K562 (cell line): ENCODE measurements around the gene MAP2K4. TPM values are rescaled to one million over a fixed set of nuclear protein-coding genes. Genes with fewer than 3 reads are reported as not detected.

Experiments used
- ATAC-seq: fragments of 200-7000 bp; cut with Tn5 transposase; 3 replicates; pipeline ENCODE4 v1.9.1; 2020; ENCODE audit warnings: moderate library complexity
- BruUV-seq: library from RNA; stranded (reverse); fragments of 400-500 nt; replicated peaks from 2 replicates; lab custom pipeline; 2021; lab: Mats Ljungman, UMichigan
- CTCF ChIA-PET: fragments of 300-600 bp; formaldehyde crosslinking; extraction: SDS; loops from one replicate; lab custom pipeline; 2021; ENCODE audit warnings: low intra/inter-chr PET ratio; lab: Yijun Ruan, JAX
- POLR2A ChIA-PET: fragments of 300-600, 350-650 bp; sonication (Branson Sonifier 250); formaldehyde crosslinking; extraction: SDS; loops from one replicate; lab custom pipeline; 2021; ENCODE audit warnings: antibody characterized with exemption, inconsistent platforms; lab: Yijun Ruan, JAX
- DNase-seq, 4 experiments: peaks; one replicate each; pipeline versions ENCODE4 v3.0.0 to v3.0.0-alpha.2; 2011 to 2018; ENCODE audit warnings: low spot score in 3 of 4, mixed read lengths in 3 of 4; ENCODE audit errors: extremely low read depth in 1 of 4
- FAIRE-seq: peaks from 2 replicates; lab custom pipeline; 2011; peaks lifted over from hg19 to GRCh38; lab: Jason Lieb, UNC
- H2AFZ ChIP-seq: 2 replicates; pipeline ENCODE4 v1.6.0; 2011; ENCODE audit warnings: low read depth, low read length, control low read depth, inconsistent platforms
- H3K27ac ChIP-seq: fragments of 200-600 bp; 3 replicates; pipeline ENCODE4 v1.8.0; 2011; ENCODE audit warnings: low read depth, mild to moderate bottlenecking, control low read depth, inconsistent platforms, low read length, moderate library complexity, mixed read lengths; ENCODE audit errors: extremely low read depth
- H3K27me3 ChIP-seq, 2 experiments: fragments of 300-600 bp in 1 of 2; 2 replicates in 1 of 2; 3 replicates in 1 of 2; pipeline versions ENCODE4 v1.6.0 to v1.8.0; 2011; ENCODE audit warnings: inconsistent platforms in 2 of 2, low read length in 2 of 2, mild to moderate bottlenecking in 1 of 2, mixed read lengths in 1 of 2, moderate library complexity in 1 of 2; ENCODE audit not compliant: control insufficient read depth in 2 of 2, insufficient read depth in 2 of 2
- H3K36me3 ChIP-seq: fragments of 300-600 bp; 3 replicates; pipeline ENCODE4 v1.8.0; 2011; ENCODE audit warnings: mild to moderate bottlenecking, low read length, inconsistent platforms; ENCODE audit not compliant: control insufficient read depth, insufficient read depth
- H3K4me1 ChIP-seq, 2 experiments: fragments of 200-600 bp in 1 of 2; replicated peaks in 1 of 2; 2 replicates in 1 of 2; 3 replicates in 1 of 2; pipeline versions ENCODE4 v1.5.1 to v1.8.0; 2011; ENCODE audit warnings: inconsistent platforms in 2 of 2, low read length in 2 of 2, mild to moderate bottlenecking in 1 of 2, mixed read lengths in 1 of 2, moderate library complexity in 1 of 2; ENCODE audit not compliant: control insufficient read depth in 2 of 2, insufficient read depth in 2 of 2
- H3K4me2 ChIP-seq: 2 replicates; pipeline ENCODE4 v1.6.1; 2011; ENCODE audit warnings: low read length, control low read depth, inconsistent platforms, mixed read lengths; ENCODE audit not compliant: insufficient read depth
- H3K4me3 ChIP-seq: fragments of 200-600 bp; sonication (generic), shearing (Covaris generic); 2 replicates; pipeline ENCODE4 v1.5.1; 2016; ENCODE audit warnings: control low read depth, inconsistent platforms
- H3K79me2 ChIP-seq: fragments of 200-600 bp; 3 replicates; pipeline ENCODE4 v1.8.0; 2011; ENCODE audit warnings: low read length, inconsistent platforms; ENCODE audit not compliant: control insufficient read depth, insufficient read depth
- H3K9ac ChIP-seq, 2 experiments: 2 replicates each; pipeline versions ENCODE4 v1.6.0 to v1.6.1; 2011; ENCODE audit warnings: low read depth in 2 of 2, low read length in 2 of 2, control low read depth in 1 of 2, inconsistent platforms in 1 of 2, mild to moderate bottlenecking in 1 of 2, mixed read lengths in 1 of 2; ENCODE audit not compliant: insufficient read depth in 1 of 2
- H3K9me1 ChIP-seq: one replicate; pipeline ENCODE4 v1.6.0; 2011; ENCODE audit warnings: inconsistent platforms, mild to moderate bottlenecking, low read length, moderate library complexity; ENCODE audit not compliant: control insufficient read depth, insufficient read depth
- H3K9me3 ChIP-seq: replicated peaks from 2 replicates; pipeline ENCODE4 v1.5.1; 2011; ENCODE audit warnings: low read depth, low read length, inconsistent platforms; ENCODE audit not compliant: control insufficient read depth, insufficient read depth
- H4K20me1 ChIP-seq: replicated peaks from 2 replicates; pipeline ENCODE4 v1.6.1; 2011; ENCODE audit warnings: low read length, inconsistent platforms, mixed read lengths; ENCODE audit not compliant: control insufficient read depth, insufficient read depth
- CAMTA2 ChIP-seq: fragments of 250-450 bp; sonication (Bioruptor Pico); conservative IDR thresholded peaks from 2 replicates; pipeline ENCODE4 v1.5.1; 2022
- EHMT2 ChIP-seq: fragments of 450-650 bp; IDR thresholded peaks from 2 replicates; pipeline ENCODE4 v1.6.1; 2018; ENCODE audit warnings: antibody characterized with exemption
- ESRRB ChIP-seq: fragments of 250-450 bp; sonication (Bioruptor Pico); IDR thresholded peaks from 2 replicates; pipeline ENCODE4 v1.5.0; 2020; ENCODE audit warnings: mild to moderate bottlenecking, moderate library complexity, borderline replicate concordance
- ETS2 ChIP-seq: IDR thresholded peaks from 2 replicates; pipeline ENCODE4 v1.6.1; 2016; ENCODE audit warnings: borderline replicate concordance, missing genetic modification characterization, mild to moderate bottlenecking, moderate library complexity, missing compliant biosample characterization; ENCODE audit not compliant: poor library complexity, severe bottlenecking
- EWSR1 ChIP-seq: fragments of 450-650 bp; IDR thresholded peaks from 2 replicates; pipeline ENCODE4 v1.6.1; 2018; ENCODE audit warnings: borderline replicate concordance, mild to moderate bottlenecking, low read depth, moderate library complexity; ENCODE audit not compliant: partially characterized antibody
- GTF2F1 ChIP-seq: IDR thresholded peaks from 2 replicates; pipeline ENCODE4 v1.6.1; 2011; ENCODE audit warnings: low read depth, low read length, improper control_type of control experiment
- HNRNPK ChIP-seq: fragments of 200-400 bp; formaldehyde crosslinking; IDR thresholded peaks from one replicate; pipeline ENCODE4 v1.6.1; 2018; ENCODE audit warnings: mild to moderate bottlenecking, low read depth, low read length; ENCODE audit not compliant: poor library complexity, severe bottlenecking
- KAT8 ChIP-seq: fragments of 450-650 bp; IDR thresholded peaks from 2 replicates; pipeline ENCODE4 v1.6.1; 2016; ENCODE audit warnings: low read depth, mild to moderate bottlenecking
- MEIS2 ChIP-seq: fragments of 450-650 bp; IDR thresholded peaks from 2 replicates; pipeline ENCODE4 v1.6.1; 2014; ENCODE audit warnings: mild to moderate bottlenecking; ENCODE audit not compliant: partially characterized antibody
- NR2C1 ChIP-seq, 2 experiments: fragments of 450-650 bp; IDR thresholded peaks; 2 replicates each; pipeline ENCODE4 v1.6.1; 2017; ENCODE audit warnings: mild to moderate bottlenecking in 2 of 2, antibody characterized with exemption in 1 of 2, inconsistent platforms in 1 of 2, missing compliant biosample characterization in 1 of 2, missing genetic modification characterization in 1 of 2
- PTRF ChIP-seq: fragments of 450-650 bp; IDR thresholded peaks from 2 replicates; pipeline ENCODE4 v1.6.1; 2016; ENCODE audit warnings: mild to moderate bottlenecking, missing genetic modification characterization, missing compliant biosample characterization
- TCFL5 ChIP-seq: fragments of 250-450 bp; sonication (Bioruptor Pico); conservative IDR thresholded peaks from 2 replicates; pipeline ENCODE4 v1.6.1; 2021; ENCODE audit warnings: mild to moderate bottlenecking, moderate library complexity, matching md5 sums
- XRCC4 ChIP-seq: IDR thresholded peaks from one replicate; pipeline ENCODE4 v1.6.1; 2011; ENCODE audit not compliant: insufficient read depth, insufficient read length; ENCODE audit errors: extremely low read depth
- ZBTB8A ChIP-seq: fragments of 450-650 bp; IDR thresholded peaks from 2 replicates; pipeline ENCODE4 v1.6.1; 2018; ENCODE audit warnings: mild to moderate bottlenecking, moderate library complexity; ENCODE audit not compliant: partially characterized antibody
- ZNF239 ChIP-seq: fragments of 250-450 bp; sonication (Bioruptor Pico); IDR thresholded peaks from 2 replicates; pipeline ENCODE4 v1.4.0; 2020; ENCODE audit warnings: mild to moderate bottlenecking
- ZNF436 ChIP-seq: fragments of 250-450, 450-650 bp; sonication (Bioruptor Pico); formaldehyde crosslinking; IDR thresholded peaks from 2 replicates; pipeline ENCODE4 v1.7.0; 2020; ENCODE audit warnings: mild to moderate bottlenecking
- ZNF695 ChIP-seq: fragments of 450-650 bp; formaldehyde crosslinking; IDR thresholded peaks from 2 replicates; pipeline ENCODE4 v1.4.0; 2020; ENCODE audit warnings: mild to moderate bottlenecking, moderate library complexity
- WGBS: fragments of 100-300 bp; shearing (Covaris generic); methylation state at CpG from one replicate; pipeline ENCODE4 v1.1.6; 2016; ENCODE audit warnings: low coverage, mixed read lengths; ENCODE audit not compliant: insufficient coverage; ENCODE audit errors: missing lambda C conversion rate; 5-methylcytosine and 5-hydroxymethylcytosine counted together
- in situ Hi-C: fragments of 300-500 bp; cut with MboI; formaldehyde crosslinking; loops from 4 replicates; pipeline ENCODE4 v1.15.0; 2018; ENCODE audit warnings: inconsistent platforms, mixed read lengths
- intact Hi-C: fragments of 100-400 bp; cut with micrococcal nuclease; formaldehyde crosslinking; loops from 2 replicates; pipeline ENCODE4 v1.14.2; 2022
- polyA plus RNA-seq, 8 experiments: library from polyadenylated mRNA; depleted of rRNA in 4 of 8; stranded (reverse) in 5 of 8; unstranded in 3 of 8; fragments of >200 nt; fragmentation: Nextera tagmentation in 2 of 8; fragmentation: Illumina TruSeq in 1 of 8; extraction: Ambion mirVana in 2 of 8; extraction: Trizol in 1 of 8; gene quantifications; 2 replicates each; pipeline versions ENCODE4 v1.2.1 to v1.2.3, GENCODE V29; 2011 to 2014; ENCODE audit warnings: inconsistent platforms in 1 of 8, missing spikeins in 1 of 8
- total RNA-seq, 7 experiments: library from RNA; depleted of rRNA in 6 of 7; stranded (reverse); fragments of >200 nt in 6 of 7; fragmentation: Illumina TruSeq in 2 of 7; extraction: Trizol in 2 of 7; gene quantifications; 2 replicates each; pipeline versions ENCODE4 v1.2.1 to v1.2.3, GENCODE V29; 2011 to 2021; ENCODE audit warnings: low replicate concordance in 1 of 7
- TF ChIP-seq, protein P1 (sequence below): fragments of 200-800 bp; sonication (Bioruptor generic); IDR thresholded peaks from 2 replicates; pipeline ENCODE4 v1.6.1; 2017; ENCODE audit warnings: missing genetic modification characterization, missing compliant biosample characterization
- TF ChIP-seq, protein P2 (sequence below): fragments of 250-450 bp; sonication (Bioruptor Pico); IDR thresholded peaks from 2 replicates; pipeline ENCODE4 v1.8.0; 2021; ENCODE audit warnings: mild to moderate bottlenecking, moderate library complexity

The MAP2K4 gene
- total and polyA plus RNA-seq, 9 of the 15 experiments (the other 6 are each of a cell fraction or from before 2014, with no cell fraction given), result 3.0 to 15.9 (median 10.8) TPM

DNA sequence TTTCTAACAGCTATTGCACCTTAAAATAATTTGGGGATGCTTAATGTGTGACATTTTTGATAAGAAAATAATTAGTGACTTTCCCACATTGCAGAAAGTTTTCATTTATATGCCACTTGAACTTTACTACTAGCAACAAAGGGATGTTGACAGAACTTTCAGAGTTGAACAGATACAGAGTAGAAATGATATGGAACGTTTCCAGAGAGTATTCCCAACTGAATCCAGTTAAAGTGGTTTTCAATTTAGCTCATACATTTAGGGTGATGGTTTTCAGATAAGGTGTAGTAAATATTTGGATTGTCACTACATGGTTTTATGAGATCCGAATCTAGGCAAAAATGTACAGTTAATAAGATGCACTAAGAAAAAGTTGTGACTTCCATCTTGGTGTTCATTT, 17.3 kb downstream of the MAP2K4 start:
- Histone ChIP-seq H3K9me1 (no peaks in the 10 kb centered on the region), H3K9me3 (no peaks in the 10 kb centered on the region), H3K27ac (no peak overlapping the region), H3K4me1 (peaks cover 0 to 4% of the 10 kb centered on the region in 2 experiments; a peak in 1 of 5 replicates), H3K27me3 (no peaks in the 10 kb centered on the region), H3K36me3 (no peaks in the 10 kb centered on the region)
- in situ Hi-C loops, result no loop called here
- ATAC-seq (no peak), FAIRE-seq (no peak)
- no peak for TF ChIP-seq NR2C1 (IDR thresholded peaks at IDR 0.05)
- no peak for TF ChIP-seq NR2C1 (tag; IDR thresholded peaks at IDR 0.05)
- TF ChIP-seq TCFL5 (CRISPR knock-in tag), result no peak
- no peak for TF ChIP-seq ZBTB8A
- no peak for TF ChIP-seq ZNF436 (CRISPR knock-in tag)
- no peak for TF ChIP-seq EHMT2
- TF ChIP-seq XRCC4, result no peak
- TF ChIP-seq GTF2F1, result no peak
- no peak for TF ChIP-seq ESRRB (CRISPR knock-in tag)
- no peak for TF ChIP-seq KAT8
- no peak for TF ChIP-seq ETS2
- TF ChIP-seq PTRF (tag), result no peak
- TF ChIP-seq ZNF239 (CRISPR knock-in tag), result no peak
- TF ChIP-seq EWSR1, result no peak
- TF ChIP-seq, protein P1, sequence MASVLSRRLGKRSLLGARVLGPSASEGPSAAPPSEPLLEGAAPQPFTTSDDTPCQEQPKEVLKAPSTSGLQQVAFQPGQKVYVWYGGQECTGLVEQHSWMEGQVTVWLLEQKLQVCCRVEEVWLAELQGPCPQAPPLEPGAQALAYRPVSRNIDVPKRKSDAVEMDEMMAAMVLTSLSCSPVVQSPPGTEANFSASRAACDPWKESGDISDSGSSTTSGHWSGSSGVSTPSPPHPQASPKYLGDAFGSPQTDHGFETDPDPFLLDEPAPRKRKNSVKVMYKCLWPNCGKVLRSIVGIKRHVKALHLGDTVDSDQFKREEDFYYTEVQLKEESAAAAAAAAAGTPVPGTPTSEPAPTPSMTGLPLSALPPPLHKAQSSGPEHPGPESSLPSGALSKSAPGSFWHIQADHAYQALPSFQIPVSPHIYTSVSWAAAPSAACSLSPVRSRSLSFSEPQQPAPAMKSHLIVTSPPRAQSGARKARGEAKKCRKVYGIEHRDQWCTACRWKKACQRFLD, result no peak
- TF ChIP-seq, protein P2, sequence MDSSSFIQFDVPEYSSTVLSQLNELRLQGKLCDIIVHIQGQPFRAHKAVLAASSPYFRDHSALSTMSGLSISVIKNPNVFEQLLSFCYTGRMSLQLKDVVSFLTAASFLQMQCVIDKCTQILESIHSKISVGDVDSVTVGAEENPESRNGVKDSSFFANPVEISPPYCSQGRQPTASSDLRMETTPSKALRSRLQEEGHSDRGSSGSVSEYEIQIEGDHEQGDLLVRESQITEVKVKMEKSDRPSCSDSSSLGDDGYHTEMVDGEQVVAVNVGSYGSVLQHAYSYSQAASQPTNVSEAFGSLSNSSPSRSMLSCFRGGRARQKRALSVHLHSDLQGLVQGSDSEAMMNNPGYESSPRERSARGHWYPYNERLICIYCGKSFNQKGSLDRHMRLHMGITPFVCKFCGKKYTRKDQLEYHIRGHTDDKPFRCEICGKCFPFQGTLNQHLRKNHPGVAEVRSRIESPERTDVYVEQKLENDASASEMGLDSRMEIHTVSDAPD, result no peak
- no peak for TF ChIP-seq ZNF695 (CRISPR knock-in tag)
- no peak for TF ChIP-seq HNRNPK
- no peak for TF ChIP-seq MEIS2
- no peak for TF ChIP-seq CAMTA2
- TF ChIP-seq, all 486 proteins: peak for 0
- 42% methylated on average over 2 of the region's 2 CpGs for WGBS
- intact Hi-C loops, result no loop called here
- Histone ChIP-seq H4K20me1 (no peaks in the 10 kb centered on the region; the same call in 1 of the 2 replicates), H3K9ac (no peak overlapping the region), H3K4me2 (no peak overlapping the region), H2AFZ (no peak overlapping the region), H3K4me3 (no peak overlapping the region), H3K79me2 (peaks cover 12% of the 10 kb centered on the region)
- no peak for DNase-seq
- ChIA-PET CTCF (no interaction called here), POLR2A (interaction anchor here (1.1 kb wide), 1 partner anchor 13 kb away, joined by 4 read pairs; no protein-coding TSS in a partner anchor)
- no TSS peak for BruUV-seq
